NCI-H1694 (cell line): Measurements from ENCODE around the gene IGSF5.
A peak's percentile ranks its signal among the peaks of the same experiment; 100 is the strongest.
"Not testable (repeated sequence)": the region's sequence is repeated elsewhere in the genome, so short reads cannot be mapped to it uniquely, and the experiment has no call there.

Experiments used
- DNase-seq: peaks from one replicate; lab custom pipeline; 2025; lab: John Stamatoyannopoulos, UW

The IGSF5 gene

DNA sequence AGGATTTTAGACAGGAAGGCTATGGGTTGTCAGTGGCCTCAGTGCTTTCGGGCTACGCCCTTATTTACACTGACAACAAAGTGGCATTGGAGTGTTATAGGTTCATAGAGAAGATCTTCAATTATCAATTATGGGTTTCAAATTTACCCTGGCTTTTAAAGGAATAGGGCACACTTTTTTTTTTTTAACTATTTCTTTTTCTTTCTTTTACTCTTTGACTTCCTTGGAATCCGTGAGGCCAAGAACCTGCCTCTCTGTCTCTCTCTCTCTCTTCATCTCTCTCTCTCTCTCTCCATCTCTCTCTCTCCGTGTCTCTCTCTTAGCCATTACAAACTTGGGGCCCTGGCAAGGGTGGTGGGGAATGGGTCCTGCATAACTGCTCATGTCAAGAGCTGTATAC lies at the start of gene IGSF5:
Gene IGSF5, plus strand, starts transcription at position 301 of the 400 bp plus-strand sequence. CDS start 327 bp downstream, outside the sequence.
- not testable (repeated sequence) for DNase-seq

DNA sequence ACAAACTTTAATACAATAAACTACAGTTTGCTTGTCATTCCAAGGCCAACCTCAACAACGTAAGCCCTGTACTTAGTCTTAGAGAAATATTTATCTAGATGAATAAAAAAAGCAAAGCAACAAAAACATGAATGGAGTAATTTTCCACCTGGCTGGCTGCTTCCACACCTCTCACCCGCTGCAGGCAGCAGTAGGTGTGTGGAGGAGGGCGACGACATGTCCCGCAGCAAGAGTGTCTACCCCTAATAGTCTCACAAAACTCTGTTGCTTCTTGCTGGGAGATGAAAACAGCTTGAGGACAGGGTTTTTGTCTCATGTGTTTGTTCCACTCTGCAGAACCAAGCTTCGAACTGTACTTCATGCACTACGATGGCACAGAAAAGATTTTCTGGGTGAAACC lies 48.8 kb upstream of the IGSF5 start:
- no peak for DNase-seq

- DNase-seq = no peak
These were observed 48.4 kb upstream of the IGSF5 start for GRCh38 chr21:39696618-39697017.

DNA sequence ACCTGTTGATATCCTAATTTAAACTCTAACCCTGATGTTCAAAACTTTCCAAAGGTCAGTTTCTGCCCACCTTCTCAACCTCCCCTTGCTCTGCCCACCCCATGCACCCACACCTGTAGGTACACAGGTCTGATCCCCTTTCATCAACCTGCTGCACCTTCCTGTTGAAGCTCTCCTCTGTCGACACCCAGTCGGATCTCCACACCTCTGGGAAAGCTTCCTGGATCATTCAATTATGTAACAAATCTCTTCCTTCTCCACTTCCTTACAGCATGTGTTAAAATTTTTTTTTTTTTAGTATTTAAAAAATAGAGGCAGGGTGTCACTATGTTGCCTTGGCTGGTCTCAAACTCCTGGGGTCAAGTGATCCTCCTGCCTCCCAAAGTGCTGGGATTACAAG lies 44.7 kb upstream of the IGSF5 start:
- DNase-seq = no peak

- DNase-seq = no peak
These were observed 41.4 kb upstream of the IGSF5 start for GRCh38 chr21:39703578-39703977.

GRCh38 chr21:39705849-39706248 lies 39.1 kb upstream of the IGSF5 start:
- no peak for DNase-seq

DNA sequence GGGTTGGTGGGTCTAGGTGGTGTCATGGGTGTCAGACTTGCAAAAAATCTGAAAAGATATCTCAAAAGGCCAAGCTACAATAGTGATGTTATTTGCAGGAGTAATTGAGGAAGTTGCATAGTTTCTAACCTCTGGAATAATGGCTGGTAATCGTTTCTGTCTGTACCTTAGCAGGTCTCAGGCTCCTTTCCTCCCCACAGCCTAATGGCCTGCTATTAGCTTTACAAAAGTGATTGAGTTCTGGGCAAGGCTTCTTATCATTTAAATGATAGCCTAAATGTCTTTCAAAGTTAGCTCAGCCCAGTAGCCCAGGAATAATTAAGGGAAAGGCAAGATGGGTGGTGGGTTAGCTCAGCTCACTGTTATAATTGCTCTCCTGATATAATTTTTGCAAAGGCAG lies 37.7 kb upstream of the IGSF5 start:
- DNase-seq = no peak

DNA sequence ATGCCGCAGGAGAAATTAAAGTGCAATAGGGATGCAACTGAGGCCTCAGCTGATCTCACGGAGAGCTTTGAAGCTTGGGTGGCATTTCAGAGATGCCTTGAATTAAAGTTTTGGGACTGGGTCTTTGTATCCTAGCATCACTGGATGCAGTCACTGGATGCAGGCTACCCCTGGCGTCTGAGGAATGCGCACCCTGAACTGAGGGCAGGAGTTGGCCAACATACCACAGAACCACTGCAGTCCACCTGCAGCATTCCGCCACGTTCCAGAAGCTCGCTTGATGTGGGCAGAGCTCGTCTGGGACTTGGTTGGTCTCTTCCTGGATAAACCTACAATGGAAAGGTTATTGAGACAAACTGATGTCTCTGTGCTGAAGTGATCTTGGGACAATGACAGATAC lies 34.1 kb upstream of the IGSF5 start:
- DNase-seq = no peak

DNA sequence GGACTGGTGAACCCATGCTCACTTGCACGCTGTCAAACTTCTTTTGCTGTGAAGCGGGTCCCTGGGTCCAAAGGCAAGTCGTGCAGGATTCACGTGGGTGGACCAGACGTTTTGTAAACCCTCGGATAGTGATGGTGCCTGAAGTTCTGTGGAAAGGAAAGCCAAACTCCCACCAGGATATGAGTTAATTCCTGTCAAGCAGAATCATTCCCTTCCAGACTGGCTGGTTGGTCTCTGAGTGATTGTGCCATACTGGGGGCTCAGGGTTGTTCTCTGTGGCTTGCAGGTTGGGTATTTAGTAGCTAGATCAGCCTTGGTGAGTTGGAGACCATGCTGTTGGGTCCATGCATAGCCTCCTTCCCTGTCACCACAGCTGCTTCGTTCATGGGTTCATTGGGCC lies 32.7 kb upstream of the IGSF5 start:
- no peak for DNase-seq

- DNase-seq = peak; percentile 39
These were observed 32.0 kb upstream of the IGSF5 start for GRCh38 chr21:39712976-39713375.

GRCh38 chr21:39713905-39714304 lies 31.1 kb upstream of the IGSF5 start:
- no peak for DNase-seq

- no peak for DNase-seq
These were observed 30.7 kb upstream of the IGSF5 start for GRCh38 chr21:39714331-39714730.

- DNase-seq = peak; percentile 65
These were observed 29.1 kb upstream of the IGSF5 start for GRCh38 chr21:39715804-39716397.

DNA sequence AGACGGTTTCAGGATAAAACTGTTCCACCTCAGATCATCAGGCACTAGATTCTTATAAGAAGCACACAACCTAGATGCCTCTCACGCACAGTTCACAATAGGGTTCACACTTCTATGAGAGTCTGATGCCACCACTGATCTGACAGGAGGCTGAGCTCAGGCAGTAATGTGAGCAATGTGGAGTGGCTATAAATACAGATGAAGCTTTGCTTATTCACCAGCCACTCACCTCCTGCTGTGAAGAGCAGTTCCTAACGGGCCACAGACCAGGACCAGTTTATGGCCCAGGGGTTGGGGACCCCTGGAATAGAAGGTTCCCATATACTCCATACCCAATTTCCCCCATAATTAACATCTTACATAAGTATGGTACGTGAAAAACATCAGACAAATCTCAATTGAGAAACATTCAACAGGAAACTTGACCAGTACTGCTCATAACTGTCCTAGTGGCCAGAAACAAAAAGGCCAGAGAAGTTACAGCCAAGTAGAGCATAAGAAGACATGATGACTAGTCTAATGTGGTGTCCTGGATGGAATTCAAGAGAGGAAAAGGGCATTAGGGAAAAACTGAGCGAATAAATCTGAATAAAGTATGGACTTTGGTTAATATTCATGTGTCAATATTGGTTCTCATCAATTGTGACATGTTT lies 24.7 kb upstream of the IGSF5 start:
- no peak for DNase-seq

GRCh38 chr21:39721885-39722284 lies 23.1 kb upstream of the IGSF5 start:
- no peak for DNase-seq

DNA sequence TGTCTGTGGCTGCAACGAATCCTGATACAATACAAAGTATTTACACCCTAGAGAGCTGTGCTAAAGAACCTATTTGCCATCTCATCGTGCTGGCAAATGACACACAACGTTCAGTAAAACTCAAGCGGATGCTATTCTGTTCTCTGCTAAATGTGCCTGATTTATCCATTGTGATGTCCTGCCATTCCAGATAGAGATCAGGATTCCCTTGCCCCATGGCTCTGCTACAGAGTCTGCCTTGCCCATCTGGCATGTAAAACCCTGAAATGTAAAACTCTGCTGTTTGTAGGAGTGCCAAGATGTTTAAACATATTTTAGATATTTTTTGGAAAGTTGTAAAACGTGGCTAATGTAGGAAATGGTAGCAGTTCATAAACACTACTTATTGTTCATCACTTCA lies 20.0 kb upstream of the IGSF5 start:
- no peak for DNase-seq

DNA sequence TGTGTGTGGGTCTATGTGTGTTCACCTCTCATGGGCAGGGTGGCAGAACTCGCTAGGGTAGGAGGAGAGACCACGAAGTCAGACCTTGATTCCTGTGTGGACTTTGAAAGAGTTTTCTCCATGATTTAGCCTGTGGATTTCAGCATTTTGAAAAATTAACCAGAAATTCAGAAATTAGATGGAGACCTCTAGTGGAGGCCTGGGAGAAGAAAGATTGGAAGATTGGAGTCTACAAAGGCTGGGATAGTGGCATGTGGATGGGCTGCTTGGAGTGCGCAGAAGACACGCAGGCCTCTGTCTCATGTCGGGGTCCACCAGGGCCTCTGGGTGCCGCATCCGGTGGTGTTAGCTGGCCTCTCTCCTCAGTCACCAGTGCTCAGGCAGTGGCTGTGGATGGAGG lies 18.9 kb upstream of the IGSF5 start:
- DNase-seq = no peak

GRCh38 chr21:39727401-39728120 lies 17.4 kb upstream of the IGSF5 start:
- no peak for DNase-seq

- no peak for DNase-seq
These were observed 16.6 kb upstream of the IGSF5 start for GRCh38 chr21:39728341-39728740.

GRCh38 chr21:39730418-39731157 lies 14.4 kb upstream of the IGSF5 start:
- DNase-seq = no peak

- DNase-seq = no peak
These were observed 8.3 kb upstream of the IGSF5 start for GRCh38 chr21:39736716-39737115.

DNA sequence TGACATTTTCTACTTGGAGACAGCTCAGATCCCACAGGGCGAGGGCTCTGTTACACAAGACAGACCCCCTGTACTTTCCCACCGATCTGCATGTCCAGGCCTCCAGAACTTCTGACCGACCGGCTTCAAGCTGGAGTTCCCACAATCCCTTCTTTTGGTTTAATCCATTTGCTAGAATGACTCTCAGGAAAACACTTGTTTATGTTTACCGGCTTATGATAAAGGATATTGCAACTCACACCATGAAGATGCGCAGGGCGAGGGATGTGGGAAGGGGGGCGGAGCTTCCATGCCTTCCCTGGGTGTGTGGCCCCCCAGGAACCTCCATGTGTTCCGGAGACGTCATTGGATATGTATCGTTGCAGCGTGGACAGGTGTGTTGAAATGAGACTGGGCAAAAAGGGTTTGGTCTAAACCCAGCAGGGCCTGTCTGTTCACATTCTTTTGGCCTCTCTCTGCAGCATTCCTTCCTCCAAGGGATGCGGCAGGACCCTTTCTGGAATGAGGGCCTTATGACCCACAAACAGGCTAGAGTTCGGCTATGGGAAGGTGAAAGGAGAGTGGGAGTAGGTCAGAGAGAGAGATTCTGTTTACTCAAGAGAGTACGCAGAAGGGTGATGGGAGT lies 7.5 kb upstream of the IGSF5 start:
- DNase-seq = no peak
